Endothelial cell of umbilical vein (primary cell): ENCODE data around the gene GPR18. TPM values are rescaled to one million over a fixed set of nuclear protein-coding genes. Genes with fewer than 3 reads are reported as not detected.
A peak's percentile ranks its signal among the peaks of the same experiment; 100 is the strongest.

Experiments
- BruUV-seq: library from RNA; stranded (reverse); fragments of 400-500 nt; replicated peaks from 2 replicates; lab custom pipeline; 2021; lab: Mats Ljungman, UMichigan
- CTCF ChIA-PET: fragments of 300-600, 350-600 bp; sonication (Branson Sonifier 250); formaldehyde crosslinking; loops from one replicate; lab custom pipeline; 2021; ENCODE audit warnings: antibody characterized with exemption, inconsistent platforms; lab: Charles Lee
- POLR2A ChIA-PET: fragments of 300-600, 350-600 bp; sonication (Branson Sonifier 250); formaldehyde crosslinking; loops from one replicate; lab custom pipeline; 2021; ENCODE audit warnings: antibody characterized with exemption, inconsistent platforms; lab: Charles Lee
- DNase-seq: peaks from one replicate; pipeline ENCODE4 v3.0.0-alpha.2; 2011; ENCODE audit warnings: low read depth, low spot score
- FAIRE-seq: peaks from 2 replicates; lab custom pipeline; 2011; peaks lifted over from hg19 to GRCh38; lab: Jason Lieb, UNC
- H2AFZ ChIP-seq: 2 replicates; pipeline ENCODE4 v1.6.0; 2012; ENCODE audit warnings: low read depth, low read length, control low read depth, inconsistent platforms
- H3K27ac ChIP-seq: 2 replicates; pipeline ENCODE4 v1.5.1; 2011; ENCODE audit warnings: low read depth, mild to moderate bottlenecking, control low read depth, low read length, moderate library complexity; ENCODE audit not compliant: insufficient read depth
- H3K27me3 ChIP-seq, 2 experiments: 2 replicates each; pipeline versions ENCODE4 v1.6.0 to v1.6.1; 2011; ENCODE audit warnings: low read length in 2 of 2, mixed read lengths in 1 of 2; ENCODE audit not compliant: control insufficient read depth in 2 of 2, insufficient read depth in 2 of 2
- H3K36me3 ChIP-seq, 2 experiments: 2 replicates in 1 of 2; 3 replicates in 1 of 2; pipeline ENCODE4 v1.5.1; 2011; ENCODE audit warnings: low read length in 2 of 2, mild to moderate bottlenecking in 1 of 2, moderate library complexity in 1 of 2; ENCODE audit not compliant: control insufficient read depth in 2 of 2, insufficient read depth in 2 of 2; ENCODE audit errors: extremely low read depth in 1 of 2
- H3K4me1 ChIP-seq: 3 replicates; pipeline ENCODE4 v1.5.1; 2011; ENCODE audit warnings: mild to moderate bottlenecking, low read length; ENCODE audit not compliant: control insufficient read depth, insufficient read depth; ENCODE audit errors: extremely low read depth
- H3K4me2 ChIP-seq: 2 replicates; pipeline ENCODE4 v1.6.1; 2011; ENCODE audit warnings: low read length, control low read depth, mixed read lengths; ENCODE audit not compliant: insufficient read depth
- H3K4me3 ChIP-seq, 3 experiments: fragments of 200-600 bp in 1 of 3; sonication (generic), shearing (Covaris generic) in 1 of 3; replicated peaks in 1 of 3; 2 replicates each; pipeline ENCODE4 v1.5.1; 2011 to 2016; ENCODE audit warnings: control low read depth in 3 of 3, low read length in 3 of 3, mild to moderate bottlenecking in 2 of 3, inconsistent platforms in 1 of 3, low read depth in 1 of 3, moderate library complexity in 1 of 3; ENCODE audit not compliant: insufficient read depth in 1 of 3
- H3K79me2 ChIP-seq: 2 replicates; pipeline ENCODE4 v1.6.0; 2012; ENCODE audit warnings: low read length, inconsistent platforms; ENCODE audit not compliant: control insufficient read depth, insufficient read depth
- H3K9ac ChIP-seq: replicated peaks from 2 replicates; pipeline ENCODE3; 2011; ENCODE audit warnings: low read length, control low read depth; ENCODE audit not compliant: insufficient read depth; ENCODE audit errors: extremely low read depth
- H3K9me1 ChIP-seq: replicated peaks from 3 replicates; pipeline ENCODE4 v1.6.0; 2011; ENCODE audit warnings: mild to moderate bottlenecking, low read length; ENCODE audit not compliant: control insufficient read depth, insufficient read depth; ENCODE audit errors: extremely low read depth
- H3K9me3 ChIP-seq: replicated peaks from 2 replicates; pipeline ENCODE4 v1.5.1; 2012; ENCODE audit warnings: low read length, inconsistent platforms; ENCODE audit not compliant: control insufficient read depth, insufficient read depth
- H4K20me1 ChIP-seq: replicated peaks from 2 replicates; pipeline ENCODE3; 2011; ENCODE audit warnings: mild to moderate bottlenecking, low read length; ENCODE audit not compliant: control insufficient read depth, insufficient read depth; ENCODE audit errors: extremely low read depth
- EZH2 ChIP-seq: IDR thresholded peaks from 2 replicates; pipeline ENCODE4 v1.6.1; 2012; ENCODE audit warnings: borderline replicate concordance, low read depth, mild to moderate bottlenecking, moderate library complexity, low read length, inconsistent platforms; ENCODE audit not compliant: severe bottlenecking
- FOS ChIP-seq: IDR thresholded peaks from 2 replicates; pipeline ENCODE4 v1.6.1; 2011; ENCODE audit warnings: mild to moderate bottlenecking, low read length, moderate library complexity, borderline replicate concordance; ENCODE audit not compliant: insufficient read depth
- GATA2 ChIP-seq: IDR thresholded peaks from 2 replicates; pipeline ENCODE4 v1.7.0; 2011; ENCODE audit warnings: low read depth, mild to moderate bottlenecking, moderate library complexity, mixed read lengths, low read length; ENCODE audit not compliant: insufficient read length, insufficient read depth
- JUN ChIP-seq: IDR thresholded peaks from 2 replicates; pipeline ENCODE4 v1.6.1; 2011; ENCODE audit warnings: borderline replicate concordance, low read depth; ENCODE audit not compliant: insufficient read length, insufficient read depth
- MYC ChIP-seq: IDR thresholded peaks from one replicate; pipeline ENCODE4 v1.6.1; 2011; ENCODE audit warnings: mild to moderate bottlenecking, low read depth, low read length
- POLR2A ChIP-seq: IDR thresholded peaks from 2 replicates; pipeline ENCODE4 v1.6.1; 2012; ENCODE audit warnings: low read depth, mild to moderate bottlenecking, control low read depth, low read length
- POLR2AphosphoS5 ChIP-seq: IDR thresholded peaks from 2 replicates; pipeline ENCODE4 v1.6.1; 2012; ENCODE audit warnings: low read depth, mild to moderate bottlenecking, control low read depth, low read length, moderate library complexity; ENCODE audit not compliant: insufficient read depth
- dilution Hi-C: fragments of 300-500 bp; cut with MboI; formaldehyde crosslinking; loops from one replicate; pipeline ENCODE4 v1.15.0; 2019; ENCODE audit warnings: low sequenced_read_pairs; ENCODE audit not compliant: extremely low pct_ligation_motif_present
- intact Hi-C: fragments of 100-400 bp; cut with micrococcal nuclease; formaldehyde crosslinking; loops from one replicate; pipeline ENCODE4 v1.10.0; 2022
- polyA plus RNA-seq, 4 experiments: library from polyadenylated mRNA; depleted of rRNA in 3 of 4; stranded (reverse) in 3 of 4; unstranded in 1 of 4; fragments of >200 nt; gene quantifications; 2 replicates each; pipeline versions ENCODE4 v1.2.1 to v1.2.3, GENCODE V29; 2011 to 2012; ENCODE audit warnings: missing spikeins in 1 of 4
- total RNA-seq: library from RNA; stranded (reverse); gene quantifications from 2 replicates; pipeline ENCODE4 v1.2.3, GENCODE V29; 2021
- TF ChIP-seq, protein P1 (sequence below): IDR thresholded peaks from 2 replicates; pipeline ENCODE4 v1.6.1; 2011; ENCODE audit not compliant: insufficient read depth, insufficient read length
- TF ChIP-seq, protein P2 (sequence below), 2 donors: IDR thresholded peaks; 1 replicate in 1 of 2; 2 replicates in 1 of 2; pipeline ENCODE4 v1.5.1; 2011; ENCODE audit warnings: low read length in 2 of 2, mild to moderate bottlenecking in 2 of 2, moderate library complexity in 2 of 2, control low read depth in 1 of 2, inconsistent platforms in 1 of 2, low read depth in 1 of 2; ENCODE audit not compliant: insufficient read depth in 1 of 2; ENCODE audit errors: extremely low read depth in 1 of 2

GPR18 gene
- total and polyA plus RNA-seq, 2 donors (not counting 3 experiments of a cell fraction or from before 2014, with no cell fraction given): not detected

DNA sequence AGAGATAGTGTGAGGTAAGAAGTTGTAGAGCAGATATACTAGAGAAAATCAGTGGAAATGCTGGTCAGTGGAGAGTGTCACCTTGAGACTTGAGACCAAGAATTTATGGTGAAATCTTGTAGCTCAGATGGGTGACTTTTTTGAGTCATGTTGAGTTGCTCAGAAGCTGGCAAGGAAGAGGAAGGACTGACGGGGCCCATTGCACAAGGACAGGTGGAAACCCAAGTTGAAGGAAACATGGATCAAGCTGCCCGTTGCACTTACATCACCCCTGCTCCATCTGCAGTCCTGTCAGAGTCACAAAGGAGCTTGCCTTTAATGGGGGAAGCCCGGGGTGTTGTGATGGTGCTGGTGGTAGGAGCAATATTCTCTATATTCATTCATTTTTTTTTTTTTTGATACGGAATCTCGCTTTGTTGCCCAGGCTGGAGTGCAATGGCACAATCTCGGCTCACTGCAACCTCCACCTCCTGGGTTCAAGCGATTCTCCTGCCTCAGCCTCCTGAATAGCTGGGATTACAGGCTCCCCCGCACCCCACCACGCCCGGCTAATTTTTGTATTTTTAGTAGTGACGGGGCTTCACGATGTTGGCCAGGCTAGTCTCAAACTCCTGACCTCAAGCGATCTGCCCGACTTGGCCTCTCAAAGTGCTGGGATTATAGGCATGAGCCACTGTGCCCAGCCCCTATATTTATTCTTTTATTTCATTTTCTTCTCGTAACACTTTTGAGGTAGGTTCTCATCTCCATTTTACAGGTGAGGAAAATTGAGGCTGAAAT lies 30.1 kb downstream of the GPR18 start:
- H3K27me3 ChIP-seq: no peaks in the 10 kb centered on the region
- intact Hi-C loops: no loop called here
- no peak overlapping the region for H3K4me2 ChIP-seq
- H3K9me3 ChIP-seq: no peaks in the 10 kb centered on the region
- TF ChIP-seq POLR2AphosphoS5 (no peak), EZH2 (no peak), FOS (no peak), JUN (no peak), POLR2A (no peak), GATA2 (no peak), MYC (no peak)
- TF ChIP-seq, protein P1, sequence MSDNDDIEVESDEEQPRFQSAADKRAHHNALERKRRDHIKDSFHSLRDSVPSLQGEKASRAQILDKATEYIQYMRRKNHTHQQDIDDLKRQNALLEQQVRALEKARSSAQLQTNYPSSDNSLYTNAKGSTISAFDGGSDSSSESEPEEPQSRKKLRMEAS: no peak
- TF ChIP-seq, protein P2, sequence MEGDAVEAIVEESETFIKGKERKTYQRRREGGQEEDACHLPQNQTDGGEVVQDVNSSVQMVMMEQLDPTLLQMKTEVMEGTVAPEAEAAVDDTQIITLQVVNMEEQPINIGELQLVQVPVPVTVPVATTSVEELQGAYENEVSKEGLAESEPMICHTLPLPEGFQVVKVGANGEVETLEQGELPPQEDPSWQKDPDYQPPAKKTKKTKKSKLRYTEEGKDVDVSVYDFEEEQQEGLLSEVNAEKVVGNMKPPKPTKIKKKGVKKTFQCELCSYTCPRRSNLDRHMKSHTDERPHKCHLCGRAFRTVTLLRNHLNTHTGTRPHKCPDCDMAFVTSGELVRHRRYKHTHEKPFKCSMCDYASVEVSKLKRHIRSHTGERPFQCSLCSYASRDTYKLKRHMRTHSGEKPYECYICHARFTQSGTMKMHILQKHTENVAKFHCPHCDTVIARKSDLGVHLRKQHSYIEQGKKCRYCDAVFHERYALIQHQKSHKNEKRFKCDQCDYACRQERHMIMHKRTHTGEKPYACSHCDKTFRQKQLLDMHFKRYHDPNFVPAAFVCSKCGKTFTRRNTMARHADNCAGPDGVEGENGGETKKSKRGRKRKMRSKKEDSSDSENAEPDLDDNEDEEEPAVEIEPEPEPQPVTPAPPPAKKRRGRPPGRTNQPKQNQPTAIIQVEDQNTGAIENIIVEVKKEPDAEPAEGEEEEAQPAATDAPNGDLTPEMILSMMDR (IDR thresholded peaks at IDR 0.05; ENCODE audit: extremely low read depth in 1 of 2, insufficient read depth in 1 of 2, low read depth in 1 of 2, low read length in 2 of 2): no peak
- no peak overlapping the region for H3K4me3 ChIP-seq
- POLR2A ChIA-PET: no interaction called here
- H3K4me1 ChIP-seq: no peaks in the 10 kb centered on the region
- H3K36me3 ChIP-seq: peaks cover 0 to 3% of the 10 kb centered on the region in 2 experiments
- peaks cover 51% of the 10 kb centered on the region for H3K79me2 ChIP-seq
- CTCF ChIA-PET: no interaction called here
- no peak overlapping the region for H3K27ac ChIP-seq
- H2AFZ ChIP-seq: no peak overlapping the region
- no TSS peak for BruUV-seq
- no peak for DNase-seq
- H3K9me1 ChIP-seq: no peaks in the 10 kb centered on the region
- no peak overlapping the region for H3K9ac ChIP-seq
- dilution Hi-C loops: no loop called here
- peak; percentile 24 for FAIRE-seq
- H4K20me1 ChIP-seq: no peaks in the 10 kb centered on the region
